Superior temporal gyrus (tissue), 1 donor: Measurements from ENCODE around the gene PPP1R9A.
"Not testable (repeated sequence)": the region's sequence is repeated elsewhere in the genome, so short reads cannot be mapped to it uniquely, and the experiment has no call there.

ENCODE experiments used
- DNase-seq: peaks from one replicate; pipeline ENCODE4 v3.0.0-alpha.2; 2016; ENCODE audit errors: extremely low spot score

PPP1R9A gene

GRCh38 chr7:94975336-94975735 is 67.9 kb downstream of the PPP1R9A start:
- no peak for DNase-seq

DNA sequence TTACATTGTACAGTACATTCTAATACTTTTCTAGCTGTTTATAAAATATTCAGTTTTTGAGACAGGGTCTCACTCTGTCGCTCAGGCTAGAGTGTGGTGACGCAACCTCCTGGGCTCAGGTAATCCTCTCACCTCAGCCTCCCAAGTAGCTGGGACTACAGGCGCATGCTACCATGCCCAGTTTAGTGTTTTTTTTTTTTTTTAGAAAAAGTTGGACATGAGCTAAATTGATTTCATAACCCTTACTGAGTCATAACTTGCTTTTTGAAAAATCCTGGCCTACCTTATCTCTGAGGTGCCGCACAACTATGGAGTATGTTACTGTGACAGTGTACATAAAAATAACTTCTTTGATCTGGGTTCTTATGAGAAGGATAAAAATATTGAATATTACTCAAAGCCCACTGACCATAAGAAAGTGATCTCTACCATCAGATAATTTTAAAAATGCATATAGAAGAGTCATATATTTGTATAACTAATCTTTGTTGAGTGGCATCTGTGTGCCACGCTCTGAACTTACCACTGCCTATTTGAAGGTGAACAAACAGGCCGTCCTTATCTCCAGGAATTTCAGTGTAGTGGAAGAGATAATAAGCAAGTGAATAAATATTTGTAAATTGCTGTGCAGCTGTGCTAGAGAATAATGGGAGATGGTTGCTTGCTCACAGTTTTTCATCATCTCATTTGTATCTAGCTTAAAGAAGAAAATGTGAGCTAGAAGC is 73.2 kb downstream of the PPP1R9A start:
- DNase-seq, result no peak

GRCh38 chr7:94995921-94996320 is 88.5 kb downstream of the PPP1R9A start:
- no peak for DNase-seq

GRCh38 chr7:94996369-94996768 is 89.0 kb downstream of the PPP1R9A start:
- no peak for DNase-seq

DNA sequence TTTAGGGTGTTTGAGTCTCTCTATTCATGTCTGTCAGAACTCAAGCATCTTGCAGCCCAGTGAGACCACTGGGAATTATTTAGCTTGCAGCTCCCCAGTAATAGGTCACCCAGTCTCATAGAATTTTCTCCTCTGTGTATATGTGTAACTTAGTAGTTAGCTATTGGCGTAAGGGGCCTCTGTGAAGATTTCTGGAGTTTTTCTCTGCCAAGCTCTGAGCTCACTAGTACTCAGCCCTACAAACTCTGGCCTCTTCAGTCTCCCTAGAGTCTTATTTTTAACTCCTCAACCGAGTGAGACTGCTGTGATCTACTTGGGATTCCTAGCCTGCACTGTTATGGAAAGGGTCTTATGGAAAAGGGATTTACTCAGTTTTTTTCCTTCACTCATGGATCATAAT is 90.2 kb downstream of the PPP1R9A start:
- DNase-seq, result no peak

DNA sequence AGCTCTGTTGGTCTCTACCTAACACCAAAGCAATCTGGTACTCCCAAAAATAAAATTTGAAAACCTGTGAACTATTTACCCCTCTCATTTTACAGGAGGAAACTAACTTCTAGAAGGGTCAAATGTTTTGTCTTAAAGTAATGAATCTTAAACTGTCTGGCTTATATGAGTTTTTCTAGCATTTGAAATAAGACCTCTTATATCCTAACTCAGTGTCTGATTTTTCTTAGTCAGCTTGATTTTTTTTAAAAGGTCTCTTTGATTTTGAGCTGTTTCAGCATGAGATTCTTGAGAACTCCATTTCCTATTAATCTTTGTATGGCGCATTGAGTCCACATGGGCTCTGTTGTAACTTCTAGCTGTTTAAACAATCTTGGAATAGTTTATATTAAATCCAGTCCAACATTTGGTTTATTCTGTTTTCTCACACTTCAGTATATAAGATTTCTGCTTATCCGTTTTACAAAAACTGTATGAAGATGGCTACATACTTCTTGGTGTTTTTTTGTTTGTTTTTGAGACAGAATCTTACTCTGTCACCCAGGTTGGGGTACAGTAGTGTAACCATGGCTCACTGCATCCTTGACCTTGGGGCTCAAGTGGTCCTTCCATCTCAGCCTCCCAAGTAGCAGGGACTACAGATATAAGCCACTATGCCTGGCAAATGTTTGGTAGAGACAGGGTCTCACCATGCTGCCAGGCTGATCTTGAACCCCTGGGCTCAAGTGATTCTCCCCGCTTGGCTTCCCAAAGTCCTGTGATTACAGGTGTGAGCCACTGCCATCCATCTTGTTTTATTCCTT is 91.1 kb downstream of the PPP1R9A start:
- no peak for DNase-seq

DNA sequence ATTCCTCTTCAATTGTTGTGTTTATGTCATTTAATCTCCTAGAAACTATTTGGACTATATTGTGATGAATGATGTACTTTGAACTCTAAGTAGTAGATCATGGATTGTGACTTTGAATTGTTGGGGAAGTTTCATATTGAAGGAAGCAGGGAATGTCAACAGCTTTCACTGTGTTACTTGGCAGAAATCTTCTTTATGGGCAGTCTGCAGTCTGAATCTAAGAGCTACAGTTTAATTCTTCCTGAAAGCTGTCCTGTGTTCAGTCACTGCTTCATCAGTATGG is 91.6 kb downstream of the PPP1R9A start:
- no peak for DNase-seq

- not testable (repeated sequence) for DNase-seq
Observed at GRCh38 chr7:94999601-95000000, 92.2 kb downstream of the PPP1R9A start.

- DNase-seq, result no peak
Observed at GRCh38 chr7:95001258-95001657, 93.9 kb downstream of the PPP1R9A start.

DNA sequence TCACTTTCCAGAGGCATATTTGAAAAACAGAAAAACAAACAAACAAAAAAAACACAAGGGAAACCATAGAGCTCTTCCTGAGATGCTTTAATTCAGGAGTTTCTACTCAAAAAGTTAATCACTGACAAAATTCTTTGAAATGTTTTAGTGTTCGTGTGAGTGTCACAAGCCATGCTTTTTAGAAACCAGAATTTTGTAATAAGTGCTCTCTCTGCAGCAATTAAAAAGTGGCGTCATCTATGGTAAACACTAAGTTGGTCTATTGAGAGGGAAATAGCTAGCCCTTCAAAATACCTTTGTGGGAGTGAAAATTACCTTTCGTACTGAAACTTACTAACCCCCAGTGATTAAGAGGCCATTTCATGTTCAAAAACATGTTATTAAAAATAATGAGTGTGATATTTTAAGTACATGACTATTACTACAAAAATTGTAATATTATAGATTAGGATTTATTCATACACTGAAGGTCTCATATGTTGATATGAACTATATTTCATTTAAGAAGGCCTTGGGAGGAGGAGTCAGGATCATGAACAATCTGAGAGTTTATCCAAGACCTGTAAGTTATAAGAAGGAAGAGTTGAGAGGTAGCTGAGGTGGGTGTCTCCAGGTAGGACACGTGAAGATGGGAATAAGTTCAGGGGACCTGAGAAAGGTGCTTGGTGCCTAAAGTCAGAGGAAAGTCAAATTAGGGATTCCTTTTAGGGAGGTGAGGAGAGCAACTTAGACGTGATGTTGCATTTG is 94.6 kb downstream of the PPP1R9A start:
- no peak for DNase-seq

DNA sequence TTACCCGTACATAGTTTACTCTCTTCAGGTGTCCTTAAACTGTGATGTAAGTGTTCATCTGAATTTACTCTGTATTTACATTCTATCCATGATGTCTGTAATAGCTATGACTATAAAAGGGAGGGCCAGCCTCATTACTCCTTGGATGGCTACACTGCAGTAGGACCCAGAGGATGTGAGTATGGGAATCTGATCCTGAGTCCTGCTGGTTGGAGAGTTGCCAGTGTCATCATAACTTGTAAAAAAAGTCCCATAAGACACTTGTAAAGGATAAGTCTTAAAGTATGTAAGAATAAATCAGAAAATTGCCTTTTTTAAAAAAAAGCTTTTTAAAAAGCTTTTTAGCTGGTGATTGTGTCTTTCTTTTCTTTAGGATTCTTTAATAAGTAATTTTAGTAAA is 95.4 kb downstream of the PPP1R9A start:
- DNase-seq, result no peak

- peak; percentile 32 for DNase-seq
Observed at GRCh38 chr7:95004618-95005247, 97.3 kb downstream of the PPP1R9A start.

DNA sequence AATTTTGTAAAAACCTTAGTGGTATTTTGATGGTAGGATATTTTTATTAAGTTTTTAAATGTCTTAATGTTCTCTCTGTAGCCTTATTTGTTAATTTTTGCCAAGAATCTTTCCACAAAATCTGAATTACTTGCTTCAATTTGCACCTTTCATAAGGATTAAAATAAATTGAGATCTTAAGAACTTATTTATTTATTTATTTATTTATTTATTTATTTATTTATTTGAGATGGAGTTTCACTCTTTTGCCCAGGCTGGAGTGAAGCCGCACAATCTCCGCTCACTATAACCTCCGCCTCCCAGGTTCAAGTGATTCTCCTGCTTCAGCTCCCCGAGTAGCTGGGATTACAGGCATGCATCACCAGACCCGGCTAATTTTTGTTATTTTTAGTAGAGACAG is 98.6 kb downstream of the PPP1R9A start:
- DNase-seq, result no peak

- DNase-seq, result not testable (repeated sequence)
Observed at GRCh38 chr7:95008773-95009172, 101.4 kb downstream of the PPP1R9A start.

GRCh38 chr7:95011146-95011928 is 103.9 kb downstream of the PPP1R9A start:
- DNase-seq, result no peak

DNA sequence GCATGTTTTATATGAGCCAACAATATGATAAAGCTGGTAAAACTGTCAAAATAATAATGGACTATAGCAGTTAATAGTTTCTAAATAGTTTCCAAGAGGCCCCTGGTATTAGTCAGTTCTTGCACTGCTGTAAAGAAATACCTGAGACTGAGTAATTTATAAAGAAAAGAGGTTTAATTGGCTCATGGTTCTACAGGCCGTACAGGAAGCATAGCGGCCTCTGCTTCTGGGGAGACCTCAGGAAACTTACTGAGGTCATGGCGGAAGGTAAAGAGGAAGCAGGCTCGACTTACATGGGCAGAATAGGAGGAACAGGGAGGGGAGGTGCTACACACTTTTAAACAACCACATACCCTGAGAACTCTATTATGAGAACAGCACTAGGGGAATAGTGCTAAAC is 104.6 kb downstream of the PPP1R9A start:
- DNase-seq, result no peak

DNA sequence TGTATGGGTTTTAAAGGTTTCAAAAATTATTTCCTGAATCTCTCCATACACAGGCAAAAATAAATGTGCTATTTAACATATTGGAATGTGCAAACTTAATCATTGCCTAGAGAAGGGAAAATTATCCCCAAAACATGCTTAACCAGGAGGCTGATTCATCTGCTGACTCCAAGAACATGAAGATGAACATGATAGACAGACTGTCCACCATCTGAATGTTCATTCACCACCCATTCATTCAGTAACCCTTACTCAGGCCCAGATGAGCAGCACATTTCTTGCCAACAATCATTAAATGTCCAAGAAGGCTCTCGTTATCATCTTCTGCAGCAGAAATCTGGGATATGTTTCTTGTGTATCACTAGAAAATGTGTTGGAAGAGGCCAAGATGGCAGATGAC is 110.6 kb downstream of the PPP1R9A start:
- no peak for DNase-seq

DNA sequence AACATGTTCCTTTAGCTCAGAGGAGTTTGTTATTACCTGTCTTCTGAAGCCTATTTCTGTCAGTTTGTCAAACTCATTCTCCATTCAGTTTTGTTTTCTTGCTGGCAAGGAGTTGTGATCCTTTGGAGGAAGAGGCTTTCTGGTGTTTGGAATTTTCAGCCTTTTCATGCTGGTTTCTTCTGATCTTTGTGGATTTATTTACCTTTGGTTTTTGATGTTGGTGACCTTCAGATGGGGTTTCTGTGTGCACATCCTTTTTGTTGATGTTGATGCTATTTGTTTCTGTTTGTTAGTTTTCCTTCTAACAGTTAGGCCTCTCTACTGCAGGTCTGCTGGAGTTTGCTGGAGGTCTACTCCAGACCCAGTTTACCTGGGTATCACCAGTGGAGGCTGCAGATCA is 118.6 kb downstream of the PPP1R9A start:
- no peak for DNase-seq

DNA sequence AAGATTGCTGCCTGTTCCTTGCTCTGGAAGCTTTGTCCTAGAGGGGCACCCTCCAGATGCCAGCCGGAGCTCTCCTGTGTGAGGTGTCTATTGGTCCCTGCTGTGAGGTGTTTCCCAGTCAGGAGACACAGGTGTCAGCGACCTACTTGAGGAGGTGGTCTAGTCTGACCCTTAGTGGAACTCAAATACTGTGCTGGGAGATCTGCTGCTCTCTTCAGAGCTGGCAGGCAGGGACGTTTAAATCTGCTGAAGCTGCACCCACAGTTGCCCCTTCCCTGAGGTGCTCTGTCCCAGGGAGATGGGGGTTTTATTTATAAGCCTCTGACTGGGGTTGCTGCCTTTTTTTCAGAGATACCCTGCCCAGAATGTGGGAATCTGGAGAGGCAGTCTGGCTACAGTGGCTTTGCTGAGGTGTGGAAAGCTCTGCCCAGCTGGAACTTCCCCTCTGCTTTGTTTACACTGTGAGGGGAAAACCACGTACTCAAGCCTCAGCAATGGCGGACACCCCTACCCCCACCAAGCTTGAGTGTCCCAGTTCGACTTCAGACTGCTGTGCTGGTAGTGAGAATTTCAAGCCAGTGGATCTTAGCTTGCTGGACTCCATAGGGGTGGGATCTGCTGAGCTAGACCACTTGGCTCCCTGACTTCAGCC is 119.2 kb downstream of the PPP1R9A start:
- no peak for DNase-seq

DNA sequence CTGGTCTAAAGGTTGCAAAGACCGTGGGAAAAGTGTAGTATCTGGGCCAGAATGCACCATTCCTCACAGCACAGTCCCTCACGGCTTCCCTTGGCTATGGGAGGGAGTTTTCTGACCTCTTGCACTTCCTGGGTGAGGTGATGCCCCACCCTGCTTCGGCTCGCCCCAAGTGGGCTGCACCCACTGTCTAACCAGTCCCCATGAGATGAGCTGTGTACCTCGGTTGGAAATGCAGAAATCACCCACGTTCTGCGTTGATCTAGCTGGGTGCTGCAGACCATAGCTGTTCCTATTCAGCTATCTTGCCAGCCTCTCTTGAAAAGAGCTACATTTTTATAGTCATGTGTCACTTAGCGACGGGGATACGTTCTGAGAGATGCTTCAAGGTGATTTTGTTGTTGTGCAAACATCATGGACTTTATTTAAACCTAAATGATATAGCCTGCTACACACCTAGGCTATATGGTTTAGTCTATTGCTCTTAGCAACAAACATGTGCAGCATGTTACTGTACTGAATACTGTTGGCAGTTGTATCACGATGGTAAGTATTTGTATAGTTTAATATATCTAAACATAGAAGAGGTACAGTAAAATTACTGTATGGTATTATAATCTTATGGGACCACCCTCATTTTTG is 120.0 kb downstream of the PPP1R9A start:
- DNase-seq, result no peak

GRCh38 chr7:95028683-95029082 is 121.3 kb downstream of the PPP1R9A start:
- DNase-seq, result no peak
